Left hindlimb (tissue), 1 donor: Measurements from ENCODE around the gene MAP3K10.
"Not testable (repeated sequence)": the region's sequence is repeated elsewhere in the genome, so short reads cannot be mapped to it uniquely, and the experiment has no call there.

Experiments
- DNase-seq: peaks from one replicate; pipeline ENCODE4 v3.0.0-alpha.2; 2018

The MAP3K10 gene

DNA sequence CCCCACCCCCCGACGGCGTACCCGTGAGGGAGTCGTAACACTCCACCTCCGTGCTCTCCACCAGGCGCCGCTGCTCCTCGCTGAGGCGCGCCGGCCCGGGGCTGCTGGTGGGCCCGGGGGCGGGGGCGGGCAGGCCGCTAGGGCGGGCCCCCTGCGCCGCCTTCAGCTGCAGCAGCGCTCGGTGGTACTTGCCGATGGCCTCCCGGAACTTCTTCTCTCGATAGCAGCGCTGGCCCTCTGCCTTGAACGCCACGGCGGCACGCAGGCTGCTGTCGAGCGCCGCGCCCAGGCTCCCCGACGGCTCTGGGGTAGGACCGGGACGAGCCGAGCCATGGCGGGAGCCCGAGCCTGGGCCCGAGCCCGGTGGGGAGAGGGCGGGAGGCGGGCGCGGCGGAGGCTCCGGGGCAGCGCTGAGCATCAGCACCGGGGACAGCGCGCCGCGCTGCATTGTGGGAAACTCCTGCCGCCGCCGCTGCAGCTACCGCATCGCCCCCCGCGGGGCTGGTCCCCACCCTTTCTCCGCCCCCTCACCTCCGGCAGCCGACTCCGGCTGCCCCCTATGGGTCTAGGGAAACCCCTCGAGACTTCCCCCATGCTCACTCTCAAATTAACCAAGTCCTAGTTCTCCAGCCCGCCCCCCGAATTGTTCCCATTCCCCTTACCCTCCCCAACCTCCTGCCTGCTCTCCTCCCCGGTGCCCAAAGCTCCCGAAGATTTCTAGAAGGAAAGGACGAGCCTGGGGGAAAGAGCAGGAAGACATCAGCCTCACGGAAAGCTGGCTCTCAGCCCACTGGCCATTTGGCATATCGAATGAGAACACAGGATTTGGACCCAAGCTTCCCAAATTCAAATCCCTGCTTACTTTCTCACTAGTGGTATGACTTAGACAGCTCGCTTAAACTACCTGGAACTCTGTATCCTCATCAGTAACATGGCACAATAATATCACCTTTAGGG, 27.0 kb downstream of the MAP3K10 start, which contains the start of gene TTC9B:
TSS of gene TTC9B (minus strand) at position 451 of the 957 bp plus-strand sequence. CDS start at position 448, 3 bp downstream.
- DNase-seq = peak; percentile 44

- DNase-seq = not testable (repeated sequence)
These were observed 27.8 kb downstream of the MAP3K10 start for GRCh38 chr19:40219029-40219428.

- no peak for DNase-seq
These were observed 28.6 kb downstream of the MAP3K10 start for GRCh38 chr19:40219721-40220276.

DNA sequence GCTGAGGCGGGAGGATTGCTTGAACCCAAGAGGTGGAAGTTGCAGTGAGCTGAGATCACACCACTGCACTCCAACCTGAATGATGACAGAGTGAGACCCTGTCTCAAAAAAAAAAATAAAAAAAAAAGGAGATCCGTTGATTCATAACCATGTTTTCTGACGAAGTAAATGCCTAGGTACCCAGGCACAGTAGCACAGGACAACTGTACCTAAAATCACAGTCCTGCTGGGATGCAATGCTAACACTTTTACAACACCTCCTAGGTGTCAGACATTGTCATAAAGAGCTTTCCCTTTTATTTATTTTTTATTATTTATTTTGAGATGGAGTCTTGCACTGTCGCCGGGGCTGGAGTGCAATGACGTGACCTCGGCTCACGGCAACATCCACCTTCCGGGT, 29.4 kb downstream of the MAP3K10 start:
- no peak for DNase-seq

- peak; percentile 86 for DNase-seq
These were observed 30.8 kb downstream of the MAP3K10 start for GRCh38 chr19:40221858-40222619.

GRCh38 chr19:40223135-40223822, 32.1 kb downstream of the MAP3K10 start:
- DNase-seq = no peak

DNA sequence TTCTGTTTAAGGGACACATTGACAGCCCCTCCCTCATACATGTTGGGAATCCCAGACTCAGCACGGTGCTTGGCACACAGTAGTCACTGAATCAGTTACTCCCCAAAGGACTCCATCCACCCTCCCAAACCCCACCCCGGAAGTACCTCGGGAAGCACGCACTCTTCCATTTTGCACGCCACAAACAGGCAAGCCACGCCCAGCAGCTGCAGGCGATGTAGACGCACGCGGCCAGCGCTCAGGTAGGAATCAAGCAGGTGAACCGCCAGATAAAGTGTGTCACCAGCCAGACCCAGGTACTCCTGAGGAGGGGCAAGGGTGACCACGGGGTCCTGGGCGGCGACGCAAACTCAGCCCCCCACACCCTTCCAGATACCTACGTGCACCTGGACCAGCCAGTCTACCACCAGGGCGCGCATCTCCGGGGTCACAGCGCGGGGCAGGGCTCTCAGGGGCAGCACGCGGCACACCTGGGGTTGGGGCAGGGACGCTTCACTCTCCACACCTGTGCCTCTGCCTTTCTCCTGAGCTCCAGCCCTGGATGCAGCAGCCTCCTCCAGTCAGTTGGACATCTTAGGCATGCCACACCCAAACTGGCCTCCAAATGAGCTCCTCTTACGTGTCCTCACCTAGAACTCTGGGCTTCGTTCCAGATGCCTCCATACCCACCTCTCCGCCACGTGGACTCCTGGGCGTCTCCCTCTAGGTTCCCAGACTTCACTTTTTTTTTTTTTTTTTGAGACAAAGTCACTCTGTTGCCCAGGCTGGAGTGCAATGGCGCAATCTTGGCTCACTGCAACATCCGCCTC, 33.3 kb downstream of the MAP3K10 start:
- DNase-seq = no peak

- DNase-seq = peak; percentile 38
These were observed 34.4 kb downstream of the MAP3K10 start for GRCh38 chr19:40225440-40226305.

DNA sequence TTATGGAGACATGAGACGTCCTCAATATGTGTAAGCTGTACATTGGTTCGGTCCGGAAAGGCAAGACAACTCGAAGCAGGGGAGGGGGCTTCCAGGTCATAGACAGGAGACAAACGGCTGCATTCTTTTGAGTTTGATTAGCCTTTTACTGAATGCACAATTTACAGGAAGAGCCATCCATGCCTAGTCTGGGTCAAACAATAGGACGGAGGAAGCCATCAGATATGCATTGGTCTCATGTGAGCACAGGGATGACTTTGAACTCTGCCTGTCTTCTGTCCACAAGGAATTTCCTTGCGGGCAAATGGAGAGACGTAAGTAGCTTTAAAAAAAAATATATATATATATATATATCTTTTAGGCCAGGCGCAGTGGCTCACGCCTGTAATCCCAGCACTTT, 37.1 kb downstream of the MAP3K10 start:
- DNase-seq = no peak

DNA sequence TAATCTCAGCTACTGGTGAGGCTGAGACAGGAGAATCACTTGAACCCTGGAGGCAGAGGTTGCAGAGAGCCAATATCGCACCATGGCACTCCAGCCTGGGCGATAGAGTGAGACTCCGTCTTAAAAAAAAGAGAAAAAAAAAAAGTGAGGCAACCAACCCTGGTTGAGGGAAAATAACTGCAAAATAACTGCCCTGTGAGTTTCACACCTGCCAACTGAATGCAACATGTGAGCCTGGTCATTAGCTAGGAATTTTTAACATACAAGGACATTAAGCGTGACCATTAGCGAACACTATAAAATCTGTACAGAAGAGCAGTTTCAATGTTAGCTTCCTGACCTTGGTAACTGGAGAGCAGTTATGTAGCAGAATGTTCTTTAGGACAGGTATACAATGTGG, 37.6 kb downstream of the MAP3K10 start:
- DNase-seq = no peak

- DNase-seq = no peak
These were observed 38.3 kb downstream of the MAP3K10 start for GRCh38 chr19:40229484-40229883.

- DNase-seq = no peak
These were observed 38.7 kb downstream of the MAP3K10 start for GRCh38 chr19:40229926-40230417.

GRCh38 chr19:40231057-40231456, 39.8 kb downstream of the MAP3K10 start:
- no peak for DNase-seq

DNA sequence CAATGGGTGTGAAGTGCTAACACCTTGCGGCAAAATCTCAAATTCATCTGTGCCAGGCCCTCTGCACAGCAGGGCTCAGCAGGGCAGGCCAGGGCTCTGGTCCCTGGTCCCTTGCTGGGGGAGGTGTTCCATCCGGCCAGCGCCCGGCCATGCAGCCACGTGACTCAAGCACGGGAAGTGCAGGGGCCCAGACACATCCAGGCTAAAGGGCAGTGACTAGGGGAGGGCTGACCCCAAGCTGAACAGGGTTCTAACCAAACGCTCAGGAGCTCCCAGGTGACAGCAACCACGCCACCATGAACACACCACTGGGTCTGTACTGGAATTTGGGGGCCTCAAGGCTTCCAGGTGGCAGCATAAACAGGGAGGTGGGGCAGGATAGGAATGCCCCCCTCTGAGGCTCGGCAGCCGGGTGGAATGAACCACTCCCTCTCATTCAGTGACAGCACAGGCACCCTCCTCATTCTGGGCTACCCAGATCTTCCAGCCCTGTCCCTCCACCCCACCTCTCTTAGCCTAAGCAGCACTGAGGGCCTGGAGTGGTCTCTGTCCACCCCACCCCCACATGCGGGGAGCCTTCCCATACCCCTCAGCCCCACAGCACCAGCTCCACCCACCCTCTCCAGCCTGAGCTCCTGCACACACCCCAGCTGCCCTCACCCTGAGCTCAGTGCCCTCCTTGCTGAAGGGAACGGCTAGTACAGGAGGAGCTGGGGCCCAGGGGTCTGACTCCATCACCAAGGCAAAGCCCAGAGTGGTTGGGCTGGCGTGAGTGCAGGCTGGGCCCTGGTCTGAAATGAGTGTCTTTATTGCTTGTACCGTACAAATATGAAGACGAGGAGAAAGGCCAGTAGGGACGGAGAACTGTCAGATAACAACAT, 40.6 kb downstream of the MAP3K10 start:
- no peak for DNase-seq

DNA sequence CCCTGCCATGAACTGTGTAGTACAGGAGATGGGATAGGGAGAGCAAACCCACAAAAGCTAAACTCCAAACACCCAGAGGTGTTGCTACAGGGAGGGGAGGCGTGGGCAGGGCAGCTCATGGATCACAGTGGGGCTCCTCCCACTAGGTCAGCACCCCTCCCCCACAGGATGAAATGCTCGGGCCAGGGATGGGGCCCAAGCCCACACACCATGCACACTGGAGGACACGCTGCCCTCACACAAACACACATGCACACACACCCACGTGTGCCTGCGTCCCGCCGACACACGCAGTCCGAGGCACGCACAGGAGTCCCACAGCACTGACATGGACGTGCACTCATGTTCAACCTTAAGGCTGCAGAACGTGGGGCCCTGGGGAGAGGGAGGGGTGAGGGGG, 41.3 kb downstream of the MAP3K10 start:
- DNase-seq = no peak

GRCh38 chr19:40232949-40233810, 42.0 kb downstream of the MAP3K10 start:
- no peak for DNase-seq

DNA sequence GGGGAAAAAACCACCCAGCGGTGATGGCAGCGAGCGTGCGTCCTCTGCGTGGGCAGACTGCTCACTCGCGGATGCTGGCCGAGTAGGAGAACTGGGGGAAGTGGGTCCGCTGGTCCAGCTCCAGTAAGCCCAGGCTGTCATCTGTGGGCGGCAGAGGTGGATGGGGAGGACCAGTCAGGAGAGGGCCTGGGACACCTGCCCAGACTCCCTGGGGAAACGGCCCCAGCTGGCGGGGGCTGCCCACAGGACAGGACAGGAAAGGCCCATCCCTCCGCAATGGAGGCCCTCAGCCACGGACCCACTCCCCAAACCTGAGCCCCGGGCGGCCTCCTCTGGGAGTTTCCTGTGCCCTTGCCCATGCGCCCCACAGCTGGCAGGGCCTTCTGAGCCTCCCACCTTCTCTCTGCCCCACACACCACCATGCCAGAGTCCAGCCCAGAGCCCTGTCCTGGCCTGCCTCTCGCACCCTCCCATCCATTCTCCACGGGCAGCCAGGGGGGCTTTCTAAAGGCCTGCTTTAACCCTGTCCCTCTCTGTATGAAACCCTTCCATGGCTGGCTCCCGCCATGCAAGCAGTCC, 42.7 kb downstream of the MAP3K10 start:
- DNase-seq = no peak
